Astrocyte (in vitro differentiated cells and primary cell): ENCODE measurements around the gene SLC6A19.

ENCODE experiments used
- EZH2 ChIP-seq: IDR thresholded peaks from 2 replicates; pipeline ENCODE4 v1.6.1; 2012; ENCODE audit warnings: mild to moderate bottlenecking, low read length, inconsistent platforms; ENCODE audit not compliant: insufficient read depth
- TF ChIP-seq, protein P1 (sequence below): IDR thresholded peaks from 2 replicates; pipeline ENCODE4 v1.5.1; 2011; ENCODE audit warnings: low read depth, mild to moderate bottlenecking, inconsistent platforms, low read length, moderate library complexity; ENCODE audit not compliant: insufficient read depth

DNA sequence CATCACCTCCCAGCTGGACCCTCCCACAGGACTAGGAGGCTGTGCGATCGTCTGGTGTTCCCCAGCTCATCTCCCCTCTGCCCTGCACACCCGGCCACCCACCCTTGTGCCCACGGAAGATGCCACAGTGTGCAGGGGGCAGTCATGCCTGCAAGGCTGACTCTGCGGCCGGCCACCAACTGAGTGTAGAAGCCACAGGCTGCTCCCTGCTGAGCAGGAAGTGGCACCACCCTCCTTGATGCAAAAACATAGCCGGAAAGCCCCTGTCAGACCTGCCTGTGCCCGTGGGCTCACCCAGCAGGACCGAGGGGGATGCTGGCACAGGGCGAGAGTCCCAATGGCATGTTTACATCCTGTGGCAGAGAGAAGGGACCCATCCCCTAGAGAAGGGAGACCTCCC lies 49.2 kb upstream of the SLC6A19 start:
- TF ChIP-seq, protein P1, sequence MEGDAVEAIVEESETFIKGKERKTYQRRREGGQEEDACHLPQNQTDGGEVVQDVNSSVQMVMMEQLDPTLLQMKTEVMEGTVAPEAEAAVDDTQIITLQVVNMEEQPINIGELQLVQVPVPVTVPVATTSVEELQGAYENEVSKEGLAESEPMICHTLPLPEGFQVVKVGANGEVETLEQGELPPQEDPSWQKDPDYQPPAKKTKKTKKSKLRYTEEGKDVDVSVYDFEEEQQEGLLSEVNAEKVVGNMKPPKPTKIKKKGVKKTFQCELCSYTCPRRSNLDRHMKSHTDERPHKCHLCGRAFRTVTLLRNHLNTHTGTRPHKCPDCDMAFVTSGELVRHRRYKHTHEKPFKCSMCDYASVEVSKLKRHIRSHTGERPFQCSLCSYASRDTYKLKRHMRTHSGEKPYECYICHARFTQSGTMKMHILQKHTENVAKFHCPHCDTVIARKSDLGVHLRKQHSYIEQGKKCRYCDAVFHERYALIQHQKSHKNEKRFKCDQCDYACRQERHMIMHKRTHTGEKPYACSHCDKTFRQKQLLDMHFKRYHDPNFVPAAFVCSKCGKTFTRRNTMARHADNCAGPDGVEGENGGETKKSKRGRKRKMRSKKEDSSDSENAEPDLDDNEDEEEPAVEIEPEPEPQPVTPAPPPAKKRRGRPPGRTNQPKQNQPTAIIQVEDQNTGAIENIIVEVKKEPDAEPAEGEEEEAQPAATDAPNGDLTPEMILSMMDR: no peak
- TF ChIP-seq EZH2: no peak
